IMR-90 (cell line): ENCODE results near the gene ACOT7. TPM values are rescaled to one million over a fixed set of nuclear protein-coding genes. Genes with fewer than 3 reads are reported as not detected.
A peak's percentile ranks its signal among the peaks of the same experiment; 100 is the strongest.

Source experiments
- ATAC-seq: fragments of 200-7000 bp; cut with Tn5 transposase; 2 replicates; pipeline ENCODE4 v1.9.1; 2020; ENCODE audit warnings: low read depth, mild to moderate bottlenecking, moderate library complexity
- BruUV-seq: library from RNA; stranded (reverse); fragments of 400-500 nt; replicated peaks from 2 replicates; lab custom pipeline; 2021; lab: Mats Ljungman, UMichigan
- CTCF ChIA-PET: fragments of 300-600 bp; formaldehyde crosslinking; extraction: SDS; loops from one replicate; lab custom pipeline; 2021; ENCODE audit warnings: antibody characterized with exemption; lab: Yijun Ruan, JAX
- POLR2A ChIA-PET: fragments of 300-600 bp; sonication (Branson Sonifier 250); formaldehyde crosslinking; loops from one replicate; lab custom pipeline; 2022; ENCODE audit warnings: antibody characterized with exemption; ENCODE audit not compliant: unreplicated experiment; lab: Charles Lee
- DNase-seq: peaks from one replicate; pipeline ENCODE4 v3.0.0; 2013
- H2AFZ ChIP-seq: replicated peaks from 2 replicates; pipeline ENCODE3; 2013; ENCODE audit warnings: low read length, mild to moderate bottlenecking; ENCODE audit not compliant: poor library complexity
- H2AK5ac ChIP-seq: 2 replicates; pipeline ENCODE4 v1.6.1; 2013; ENCODE audit warnings: low read depth, low read length, inconsistent platforms
- H2AK9ac ChIP-seq: replicated peaks from 2 replicates; pipeline ENCODE3; 2013; ENCODE audit warnings: mild to moderate bottlenecking, low read depth, low read length, moderate library complexity; ENCODE audit not compliant: poor library complexity
- H2BK120ac ChIP-seq: 2 replicates; pipeline ENCODE4 v1.6.1; 2013; ENCODE audit warnings: low read depth, low read length, inconsistent platforms
- H2BK15ac ChIP-seq: 3 replicates; pipeline ENCODE4 v1.6.1; 2013; ENCODE audit warnings: low read depth, low read length, inconsistent platforms
- H2BK20ac ChIP-seq: 2 replicates; pipeline ENCODE4 v1.6.1; 2013; ENCODE audit warnings: low read depth, mild to moderate bottlenecking, inconsistent platforms, low read length, moderate library complexity
- H2BK5ac ChIP-seq: 2 replicates; pipeline ENCODE4 v1.6.1; 2013; ENCODE audit warnings: mild to moderate bottlenecking, low read depth, low read length, inconsistent platforms; ENCODE audit not compliant: poor library complexity, severe bottlenecking
- H3K14ac ChIP-seq: replicated peaks from 2 replicates; pipeline ENCODE4 v1.6.1; 2013; ENCODE audit warnings: low read depth, low read length, inconsistent platforms
- H3K18ac ChIP-seq: 2 replicates; pipeline ENCODE4 v1.6.1; 2013; ENCODE audit warnings: low read depth, low read length, control low read depth
- H3K23ac ChIP-seq: 2 replicates; pipeline ENCODE4 v1.6.1; 2013; ENCODE audit warnings: low read depth, low read length, inconsistent platforms
- H3K27ac ChIP-seq: 2 replicates; pipeline ENCODE4 v1.5.1; 2013; ENCODE audit warnings: mild to moderate bottlenecking, control low read depth, low read length; ENCODE audit not compliant: insufficient read depth
- H3K27me3 ChIP-seq: 2 replicates; pipeline ENCODE4 v1.6.1; 2013; ENCODE audit warnings: low read length; ENCODE audit not compliant: control insufficient read depth, insufficient read depth
- H3K36me3 ChIP-seq: 2 replicates; pipeline ENCODE4 v1.6.1; 2013; ENCODE audit warnings: low read length, mixed read lengths; ENCODE audit not compliant: control insufficient read depth, insufficient read depth
- H3K4ac ChIP-seq: 2 replicates; pipeline ENCODE4 v1.6.1; 2013; ENCODE audit warnings: low read depth, low read length, inconsistent platforms
- H3K4me1 ChIP-seq: 2 replicates; pipeline ENCODE4 v1.6.1; 2013; ENCODE audit warnings: low read length, mixed read lengths; ENCODE audit not compliant: control insufficient read depth, insufficient read depth
- H3K4me2 ChIP-seq: 2 replicates; pipeline ENCODE4 v1.6.1; 2013; ENCODE audit warnings: low read depth, mild to moderate bottlenecking, control low read depth, low read length, moderate library complexity
- H3K4me3 ChIP-seq: 2 replicates; pipeline ENCODE4 v1.5.1; 2013; ENCODE audit warnings: low read depth, mild to moderate bottlenecking, control low read depth, low read length, moderate library complexity; ENCODE audit not compliant: insufficient read depth
- H3K56ac ChIP-seq: 2 replicates; pipeline ENCODE4 v1.6.1; 2013; ENCODE audit warnings: low read length, inconsistent platforms; ENCODE audit not compliant: insufficient read depth; ENCODE audit errors: extremely low read depth
- H3K79me1 ChIP-seq, 2 experiments: 2 replicates each; pipeline ENCODE4 v1.6.1; 2013; ENCODE audit warnings: low read length in 2 of 2, inconsistent platforms in 1 of 2, low read depth in 1 of 2
- H3K9ac ChIP-seq: 2 replicates; pipeline ENCODE4 v1.6.1; 2013; ENCODE audit warnings: low read depth, low read length, control low read depth
- H3K9me1 ChIP-seq: 2 replicates; pipeline ENCODE4 v1.6.1; 2013; ENCODE audit warnings: low read length, inconsistent platforms; ENCODE audit not compliant: insufficient read depth
- H3K9me3 ChIP-seq: 2 replicates; pipeline ENCODE4 v1.6.1; 2013; ENCODE audit warnings: low read length; ENCODE audit not compliant: control insufficient read depth, insufficient read depth
- H4K20me1 ChIP-seq: 2 replicates; pipeline ENCODE4 v1.6.1; 2013; ENCODE audit warnings: low read length, inconsistent platforms; ENCODE audit not compliant: insufficient read depth
- H4K5ac ChIP-seq: 2 replicates; pipeline ENCODE4 v1.6.1; 2013; ENCODE audit warnings: mild to moderate bottlenecking, low read depth, low read length, control low read depth
- H4K8ac ChIP-seq, 2 experiments: 2 replicates each; pipeline ENCODE4 v1.6.1; 2013; ENCODE audit warnings: low read depth in 2 of 2, low read length in 2 of 2, control low read depth in 1 of 2, inconsistent platforms in 1 of 2
- H4K91ac ChIP-seq: 2 replicates; pipeline ENCODE4 v1.6.1; 2013; ENCODE audit warnings: low read depth, low read length, inconsistent platforms; ENCODE audit not compliant: insufficient read depth
- BHLHE40 ChIP-seq: fragments of 150-350 bp; IDR thresholded peaks from 2 replicates; pipeline ENCODE4 v1.6.1; 2016; ENCODE audit warnings: mild to moderate bottlenecking, low read depth, low read length
- CEBPB ChIP-seq: IDR thresholded peaks from 2 replicates; pipeline ENCODE4 v1.6.1; 2012; ENCODE audit warnings: low read depth, low read length, improper control_type of control experiment
- CHD1 ChIP-seq: IDR thresholded peaks from 2 replicates; pipeline ENCODE4 v1.6.1; 2012; ENCODE audit warnings: low read depth, low read length, improper control_type of control experiment
- FOS ChIP-seq: fragments of 150-350 bp; IDR thresholded peaks from 2 replicates; pipeline ENCODE4 v1.6.1; 2016; ENCODE audit warnings: low read depth, low read length
- MAFK ChIP-seq: IDR thresholded peaks from 2 replicates; pipeline ENCODE4 v1.6.1; 2012; ENCODE audit warnings: low read depth, low read length, improper control_type of control experiment
- MAZ ChIP-seq: IDR thresholded peaks from 2 replicates; pipeline ENCODE4 v1.6.1; 2012; ENCODE audit warnings: low read depth, mild to moderate bottlenecking, low read length, improper control_type of control experiment, moderate library complexity, borderline replicate concordance
- MXI1 ChIP-seq: IDR thresholded peaks from 2 replicates; pipeline ENCODE4 v1.6.1; 2012; ENCODE audit warnings: low read depth, mild to moderate bottlenecking, low read length, moderate library complexity, borderline replicate concordance
- POLR2A ChIP-seq: IDR thresholded peaks from 2 replicates; pipeline ENCODE4 v1.6.1; 2012; ENCODE audit warnings: mild to moderate bottlenecking, low read depth, low read length
- RAD21 ChIP-seq: IDR thresholded peaks from 2 replicates; pipeline ENCODE4 v1.6.1; 2012; ENCODE audit warnings: low read length, improper control_type of control experiment
- RCOR1 ChIP-seq: IDR thresholded peaks from 2 replicates; pipeline ENCODE4 v1.6.1; 2012; ENCODE audit warnings: mild to moderate bottlenecking, low read length, improper control_type of control experiment; ENCODE audit not compliant: insufficient replicate concordance
- RFX5 ChIP-seq: IDR thresholded peaks from 2 replicates; pipeline ENCODE4 v1.8.0; 2012; ENCODE audit warnings: low read depth, mild to moderate bottlenecking, low read length, moderate library complexity
- SMC3 ChIP-seq: fragments of 150-350 bp; IDR thresholded peaks from 2 replicates; pipeline ENCODE4 v1.6.1; 2016; ENCODE audit warnings: low read depth, mild to moderate bottlenecking, antibody characterized with exemption, low read length, moderate library complexity
- WGBS, 2 experiments: methylation state at CpG; one replicate each; pipeline versions ENCODE4 v1.1.5 to v1.1.7; 2013; ENCODE audit warnings: missing lambda C conversion rate in 2 of 2; ENCODE audit not compliant: insufficient read length in 1 of 2; ENCODE audit errors: extremely low coverage in 2 of 2; 5-methylcytosine and 5-hydroxymethylcytosine counted together
- dilution Hi-C: fragments of 300-500 bp; cut with HindIII; formaldehyde crosslinking; loops from one replicate; pipeline ENCODE4 v1.14.3; 2018; ENCODE audit warnings: low sequenced_read_pairs; ENCODE audit not compliant: unreplicated experiment
- in situ Hi-C: fragments of 300-500 bp; cut with MboI; formaldehyde crosslinking; loops from 3 replicates; pipeline ENCODE4 v1.14.3; 2019; ENCODE audit warnings: low sequenced_read_pairs, inconsistent platforms, mixed read lengths
- intact Hi-C: fragments of 100-400 bp; cut with micrococcal nuclease; formaldehyde crosslinking; loops from 2 replicates; pipeline ENCODE4 v1.10.0; 2022
- polyA plus RNA-seq, 3 experiments: library from polyadenylated mRNA; depleted of rRNA; stranded (reverse); fragments of >200 nt; gene quantifications; 2 replicates each; pipeline ENCODE4 v1.2.3, GENCODE V29; 2012; ENCODE audit warnings: low replicate concordance in 1 of 3
- total RNA-seq: library from RNA; depleted of rRNA; stranded (reverse); fragments of >200 nt; gene quantifications from 2 replicates; pipeline ENCODE4 v1.2.3, GENCODE V29; 2012
- TF ChIP-seq, protein P1 (sequence below): fragments of 150-350 bp; IDR thresholded peaks from 2 replicates; pipeline ENCODE4 v1.6.1; 2017; ENCODE audit warnings: mild to moderate bottlenecking, antibody characterized with exemption, low read length, low read depth
- TF ChIP-seq, protein P2 (sequence below): conservative IDR thresholded peaks from 2 replicates; pipeline ENCODE4 v1.5.1; 2012; ENCODE audit warnings: mild to moderate bottlenecking, low read depth, low read length, improper control_type of control experiment
- TF ChIP-seq, protein P3 (sequence below): fragments of 150-350 bp; IDR thresholded peaks from 2 replicates; pipeline ENCODE4 v1.6.1; 2016; ENCODE audit warnings: low read depth, mild to moderate bottlenecking, low read length, moderate library complexity, borderline replicate concordance

The ACOT7 gene
- total and polyA plus RNA-seq, 2 of the 4 experiments (the other 2 are of a cell fraction) = 51.6 to 242 TPM

DNA sequence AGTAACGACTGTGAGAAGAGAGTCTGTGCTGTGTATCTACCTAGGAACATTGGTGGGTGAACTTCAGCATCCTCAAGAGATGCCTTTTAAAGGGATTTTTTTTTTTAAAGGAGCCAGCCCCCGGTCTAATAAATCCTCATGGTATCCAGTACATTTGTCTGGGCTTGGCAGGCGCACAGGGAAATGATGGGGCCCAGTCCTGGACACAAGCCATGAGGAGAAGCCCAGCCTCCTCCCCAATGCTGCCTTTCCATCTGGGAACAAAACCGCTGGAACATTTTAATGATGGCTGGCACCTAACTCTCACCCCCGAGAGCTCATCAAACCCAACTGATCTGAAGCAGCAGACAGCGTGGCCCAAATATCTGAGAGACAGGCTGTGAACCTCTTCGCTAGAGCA lies 64.2 kb downstream of the ACOT7 start:
- Histone ChIP-seq H3K4me1 (peaks cover 14% of the 10 kb centered on the region), H3K9ac (no peak overlapping the region), H2BK20ac (no peak overlapping the region), H3K56ac (no peak overlapping the region), H3K23ac (0 out of 2 replicates have a peak overlapping the region, but pooled peaks have one; percentile 79), H3K27me3 (no peaks in the 10 kb centered on the region), H4K8ac (peak overlapping the region; percentile 38 to 44; a peak in 2 of 4 replicates), H3K4me3 (no peak overlapping the region), H3K4ac (peak overlapping the region; percentile 34; the same call in 1 of the 2 replicates), H2BK5ac (no peak overlapping the region), H4K91ac (no peak overlapping the region), H4K5ac (no peak overlapping the region), H2AK5ac (no peak overlapping the region), H3K27ac (peak overlapping the region; percentile 55; the same call in 1 of the 2 replicates), H3K36me3 (peaks cover 3% of the 10 kb centered on the region; the same call in 1 of the 2 replicates), H3K14ac (no peak overlapping the region), H3K4me2 (no peak overlapping the region; the same call in 1 of the 2 replicates), H2BK15ac (no peak overlapping the region), H2AK9ac (no peak overlapping the region), H3K79me1 (peaks cover 0 to 12% of the 10 kb centered on the region in 2 experiments; a peak in 2 of 4 replicates), H2BK120ac (no peak overlapping the region), H2AFZ (peak overlapping the region; percentile 65), H3K9me3 (no peaks in the 10 kb centered on the region), H3K9me1 (peaks cover 8% of the 10 kb centered on the region; the same call in 1 of the 2 replicates), H3K18ac (no peak overlapping the region), H4K20me1 (no peaks in the 10 kb centered on the region; the same call in 1 of the 2 replicates)
- ChIA-PET CTCF (no interaction called here), POLR2A (no interaction called here)
- TF ChIP-seq RFX5 (no peak), MAFK (no peak), CEBPB (no peak), MAZ (no peak), POLR2A (no peak), MXI1 (no peak), RCOR1 (no peak), RAD21 (no peak), FOS (no peak), CHD1 (no peak), BHLHE40 (no peak), SMC3 (no peak)
- TF ChIP-seq, protein P1, sequence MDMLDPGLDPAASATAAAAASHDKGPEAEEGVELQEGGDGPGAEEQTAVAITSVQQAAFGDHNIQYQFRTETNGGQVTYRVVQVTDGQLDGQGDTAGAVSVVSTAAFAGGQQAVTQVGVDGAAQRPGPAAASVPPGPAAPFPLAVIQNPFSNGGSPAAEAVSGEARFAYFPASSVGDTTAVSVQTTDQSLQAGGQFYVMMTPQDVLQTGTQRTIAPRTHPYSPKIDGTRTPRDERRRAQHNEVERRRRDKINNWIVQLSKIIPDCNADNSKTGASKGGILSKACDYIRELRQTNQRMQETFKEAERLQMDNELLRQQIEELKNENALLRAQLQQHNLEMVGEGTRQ = no peak
- TF ChIP-seq, protein P2, sequence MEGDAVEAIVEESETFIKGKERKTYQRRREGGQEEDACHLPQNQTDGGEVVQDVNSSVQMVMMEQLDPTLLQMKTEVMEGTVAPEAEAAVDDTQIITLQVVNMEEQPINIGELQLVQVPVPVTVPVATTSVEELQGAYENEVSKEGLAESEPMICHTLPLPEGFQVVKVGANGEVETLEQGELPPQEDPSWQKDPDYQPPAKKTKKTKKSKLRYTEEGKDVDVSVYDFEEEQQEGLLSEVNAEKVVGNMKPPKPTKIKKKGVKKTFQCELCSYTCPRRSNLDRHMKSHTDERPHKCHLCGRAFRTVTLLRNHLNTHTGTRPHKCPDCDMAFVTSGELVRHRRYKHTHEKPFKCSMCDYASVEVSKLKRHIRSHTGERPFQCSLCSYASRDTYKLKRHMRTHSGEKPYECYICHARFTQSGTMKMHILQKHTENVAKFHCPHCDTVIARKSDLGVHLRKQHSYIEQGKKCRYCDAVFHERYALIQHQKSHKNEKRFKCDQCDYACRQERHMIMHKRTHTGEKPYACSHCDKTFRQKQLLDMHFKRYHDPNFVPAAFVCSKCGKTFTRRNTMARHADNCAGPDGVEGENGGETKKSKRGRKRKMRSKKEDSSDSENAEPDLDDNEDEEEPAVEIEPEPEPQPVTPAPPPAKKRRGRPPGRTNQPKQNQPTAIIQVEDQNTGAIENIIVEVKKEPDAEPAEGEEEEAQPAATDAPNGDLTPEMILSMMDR = no peak
- TF ChIP-seq, protein P3, sequence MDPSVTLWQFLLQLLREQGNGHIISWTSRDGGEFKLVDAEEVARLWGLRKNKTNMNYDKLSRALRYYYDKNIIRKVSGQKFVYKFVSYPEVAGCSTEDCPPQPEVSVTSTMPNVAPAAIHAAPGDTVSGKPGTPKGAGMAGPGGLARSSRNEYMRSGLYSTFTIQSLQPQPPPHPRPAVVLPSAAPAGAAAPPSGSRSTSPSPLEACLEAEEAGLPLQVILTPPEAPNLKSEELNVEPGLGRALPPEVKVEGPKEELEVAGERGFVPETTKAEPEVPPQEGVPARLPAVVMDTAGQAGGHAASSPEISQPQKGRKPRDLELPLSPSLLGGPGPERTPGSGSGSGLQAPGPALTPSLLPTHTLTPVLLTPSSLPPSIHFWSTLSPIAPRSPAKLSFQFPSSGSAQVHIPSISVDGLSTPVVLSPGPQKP = no peak
- WGBS, 2 experiments = 20% methylated on average over 1 of the region's 7 CpGs; no CpG with 5 or more reads in 1 of the 2 experiments
- DNase-seq (peak; percentile 17), ATAC-seq (no peak)
- intact Hi-C loops (no loop called here), in situ Hi-C loops (loop anchor here (25.0 kb wide), 1 partner anchor 817 kb away; no protein-coding TSS in a partner anchor), dilution Hi-C loops (no loop called here)
- no TSS peak for BruUV-seq
